Measurements from ENCODE around the gene MRGPRG. TPM values are rescaled to one million over a fixed set of nuclear protein-coding genes. Genes with fewer than 3 reads are reported as not detected.
A peak's percentile ranks its signal among the peaks of the same experiment; 100 is the strongest.

MRGPRG gene
- total and polyA plus RNA-seq, 4 donors, result not detected

DNA sequence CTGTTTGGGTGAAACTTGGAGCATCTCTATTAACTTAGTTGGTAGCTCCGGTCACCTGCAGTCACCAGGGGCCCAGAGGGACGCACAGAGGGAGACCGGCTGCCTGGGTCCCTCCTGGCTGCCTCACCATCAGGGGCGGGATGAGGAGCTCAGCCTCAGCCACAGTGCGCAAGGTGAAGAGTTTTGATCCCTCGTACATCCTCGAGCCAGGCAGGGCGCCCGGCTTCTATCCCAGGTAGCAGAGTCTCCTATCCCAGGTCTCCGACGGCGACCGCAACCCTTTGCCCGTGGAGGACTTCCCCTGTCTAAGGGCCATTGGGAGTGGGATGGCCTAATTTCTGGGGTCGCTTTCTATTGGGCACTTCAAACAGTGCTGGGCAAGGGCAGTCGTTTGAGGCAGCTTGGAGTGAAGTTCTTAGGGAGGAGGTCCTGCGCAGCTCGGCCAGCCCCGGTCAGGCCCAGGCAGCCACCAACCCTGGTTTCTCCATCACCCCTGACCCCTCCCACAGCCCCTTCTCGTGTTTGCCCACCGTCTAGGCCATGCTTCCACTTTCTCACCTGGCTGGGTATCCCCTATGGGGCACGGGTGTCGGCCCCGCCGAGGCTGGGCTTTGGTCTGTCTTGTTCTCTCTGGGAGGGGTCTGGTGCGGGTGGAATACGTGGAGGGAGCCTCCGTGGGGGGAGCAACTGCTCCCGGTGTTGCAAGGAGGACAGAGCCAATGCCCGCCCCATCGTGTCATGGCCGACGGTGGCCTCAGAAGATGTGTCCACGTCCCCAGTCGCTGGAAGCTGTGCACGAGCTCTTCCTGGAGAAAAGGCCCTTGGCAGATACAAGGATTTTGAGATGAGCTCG is 3.6 kb upstream of the MRGPRG start:
- DNase-seq (ENCODE audit: low spot score), result peak; percentile 29
- Histone ChIP-seq H3K36me3 (ENCODE audit: control insufficient read depth in 4 of 4, insufficient read depth in 3 of 4, low read depth in 1 of 4, low read length in 3 of 4) (no peaks in the 10 kb centered on the region), H3K9me3 (ENCODE audit: control insufficient read depth in 4 of 4, low read length in 3 of 4) (no peaks in the 10 kb centered on the region), H3K9ac (ENCODE audit: low read depth in 1 of 2, low read length in 2 of 2) (no peak overlapping the region), H3K4me1 (ENCODE audit: control insufficient read depth in 4 of 4, insufficient read depth in 4 of 4, low read length in 3 of 4) (no peaks in the 10 kb centered on the region), H3K4me3 (ENCODE audit: low read depth in 1 of 3, low read length in 3 of 3) (no peak overlapping the region), H3K27me3 (ENCODE audit: control insufficient read depth in 4 of 4, insufficient read depth in 4 of 4, low read length in 3 of 4) (peaks cover 0 to 6% (median 2%) of the 10 kb centered on the region in 4 donors), H3K27ac (ENCODE audit: low read depth in 1 of 2, low read length in 2 of 2) (no peak overlapping the region)
- 77% methylated on average over 37 of the region's 37 CpGs for WGBS
- TF ChIP-seq JUND (IDR thresholded peaks at IDR 0.05) (no peak), EGR1 (IDR thresholded peaks at IDR 0.05; ENCODE audit: low read depth in 2 of 2) (no peak), SP1 (IDR thresholded peaks at IDR 0.05) (no peak), CTCF (IDR thresholded peaks at IDR 0.05; ENCODE audit: low read depth, low read length, missing input control) (no peak), FOXA1 (IDR thresholded peaks at IDR 0.05) (no peak), YY1 (IDR thresholded peaks at IDR 0.05) (no peak), HNF4A (conservative IDR thresholded peaks at IDR 0.05) (no peak), GABPA (IDR thresholded peaks at IDR 0.05 in 1 of 2, conservative IDR thresholded peaks at IDR 0.05 in 1 of 2) (no peak)
- TF ChIP-seq, protein P1, sequence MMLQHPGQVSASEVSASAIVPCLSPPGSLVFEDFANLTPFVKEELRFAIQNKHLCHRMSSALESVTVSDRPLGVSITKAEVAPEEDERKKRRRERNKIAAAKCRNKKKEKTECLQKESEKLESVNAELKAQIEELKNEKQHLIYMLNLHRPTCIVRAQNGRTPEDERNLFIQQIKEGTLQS (IDR thresholded peaks at IDR 0.05), result no peak

- Histone ChIP-seq H3K4me1 (ENCODE audit: control insufficient read depth in 4 of 4, insufficient read depth in 4 of 4, low read length in 3 of 4) (no peaks in the 10 kb centered on the region), H3K27ac (ENCODE audit: low read depth in 1 of 2, low read length in 2 of 2) (no peak overlapping the region), H3K36me3 (ENCODE audit: control insufficient read depth in 4 of 4, insufficient read depth in 3 of 4, low read depth in 1 of 4, low read length in 3 of 4) (no peaks in the 10 kb centered on the region), H3K27me3 (ENCODE audit: control insufficient read depth in 4 of 4, insufficient read depth in 4 of 4, low read length in 3 of 4) (peaks cover 0 to 6% (median 2%) of the 10 kb centered on the region in 4 donors), H3K9ac (ENCODE audit: low read depth in 1 of 2, low read length in 2 of 2) (no peak overlapping the region), H3K4me3 (ENCODE audit: low read depth in 1 of 3, low read length in 3 of 3) (no peak overlapping the region), H3K9me3 (ENCODE audit: control insufficient read depth in 4 of 4, low read length in 3 of 4) (no peaks in the 10 kb centered on the region)
- TF ChIP-seq CTCF (IDR thresholded peaks at IDR 0.05; ENCODE audit: low read depth, low read length, missing input control), result no peak
- WGBS, result 54% methylated on average over 27 of the region's 27 CpGs
- peak; percentile 27 for DNase-seq (ENCODE audit: low spot score)
Measured at GRCh38 chr11:3221408-3222002, 2.9 kb upstream of the MRGPRG start.
